HG02885 (cell line): ENCODE results near the gene HNRNPM.
"Not testable (repeated sequence)": the region's sequence is repeated elsewhere in the genome, so short reads cannot be mapped to it uniquely, and the experiment has no call there.

Experiments used
- ATAC-seq: cut with Tn5 transposase; IDR thresholded peaks from one replicate; pipeline ENCODE4 v1.9.1; 2021; ENCODE audit warnings: mild to moderate bottlenecking; ENCODE audit not compliant: unreplicated experiment, poor library complexity

HNRNPM gene

GRCh38 chr19:8421484-8422461 lies 23.0 kb upstream of the HNRNPM start:
- ATAC-seq: no peak

- no peak for ATAC-seq
These were observed 21.0 kb upstream of the HNRNPM start for GRCh38 chr19:8423817-8424223.

- not testable (repeated sequence) for ATAC-seq
These were observed 19.4 kb upstream of the HNRNPM start for GRCh38 chr19:8425331-8425730.

DNA sequence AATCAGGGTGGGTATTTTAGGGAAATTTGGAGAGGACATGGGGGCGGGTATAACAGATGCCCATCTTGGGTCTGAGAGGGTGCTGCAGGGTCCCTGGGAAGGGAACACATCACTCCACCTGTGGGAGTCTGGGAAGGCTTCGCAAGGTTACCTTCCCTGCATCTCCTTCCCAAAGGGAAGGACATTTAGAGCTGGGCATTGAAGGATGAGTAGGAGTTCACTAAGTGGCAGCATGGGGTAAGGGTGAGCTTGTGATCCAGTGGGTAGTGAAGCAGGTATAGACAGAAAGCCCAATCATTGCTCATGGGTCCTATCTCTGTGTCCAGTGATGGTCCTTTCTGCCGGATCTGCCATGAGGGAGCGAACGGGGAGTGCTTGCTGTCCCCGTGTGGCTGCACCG lies 18.5 kb upstream of the HNRNPM start:
- no peak for ATAC-seq

DNA sequence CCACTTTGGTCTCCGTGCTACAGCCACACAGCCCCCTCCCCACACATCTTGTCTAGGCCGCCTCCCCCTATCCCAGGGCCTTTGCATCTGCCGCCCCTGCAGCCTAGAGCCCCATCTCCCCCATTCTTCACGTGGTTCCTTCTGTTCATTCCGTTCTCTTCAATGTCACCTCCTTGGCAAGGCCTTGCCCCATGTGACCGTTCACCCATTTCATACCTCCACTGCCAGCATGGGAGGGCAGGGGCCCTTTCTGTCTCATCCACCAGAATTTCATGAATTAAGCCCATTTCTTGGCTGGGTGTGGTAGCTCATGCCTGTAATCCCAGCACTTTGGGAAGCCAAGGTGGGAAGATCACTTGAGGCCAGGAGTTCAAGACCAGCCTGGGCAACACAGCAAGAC lies 15.7 kb upstream of the HNRNPM start:
- ATAC-seq: no peak

- no peak for ATAC-seq
These were observed 14.9 kb upstream of the HNRNPM start for GRCh38 chr19:8429826-8430225.

DNA sequence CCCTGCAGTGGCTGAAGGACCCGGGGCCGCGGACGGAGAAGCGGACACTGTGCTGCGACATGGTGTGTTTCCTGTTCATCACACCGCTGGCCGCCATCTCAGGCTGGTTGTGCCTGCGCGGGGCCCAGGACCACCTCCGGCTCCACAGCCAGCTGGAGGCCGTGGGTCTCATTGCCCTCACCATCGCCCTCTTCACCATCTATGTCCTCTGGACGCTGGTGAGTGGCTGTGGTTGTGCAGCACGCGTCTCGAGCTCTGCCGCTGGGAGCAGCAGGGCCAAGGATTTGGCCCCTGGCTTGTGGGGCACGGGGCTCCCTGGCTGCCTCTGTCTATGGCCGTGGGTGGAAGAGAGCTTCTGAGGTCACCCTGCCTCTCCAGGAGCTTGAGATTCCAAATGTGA lies 14.1 kb upstream of the HNRNPM start:
- ATAC-seq: no peak

DNA sequence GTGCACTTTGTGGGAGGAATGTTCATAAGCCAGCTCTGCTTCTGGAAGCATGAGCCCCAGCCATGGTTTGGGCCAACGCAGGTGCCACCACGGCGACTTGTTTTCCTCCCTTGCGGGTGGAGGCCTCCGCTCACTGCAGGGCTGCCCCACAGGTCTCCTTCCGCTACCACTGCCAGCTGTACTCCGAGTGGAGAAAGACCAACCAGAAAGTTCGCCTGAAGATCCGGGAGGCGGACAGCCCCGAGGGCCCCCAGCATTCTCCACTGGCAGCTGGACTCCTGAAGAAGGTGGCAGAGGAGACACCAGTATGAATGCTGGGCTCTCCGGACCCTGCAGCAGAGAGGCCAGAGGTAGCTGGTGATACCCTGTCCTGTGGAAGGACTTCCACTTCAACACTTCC lies 6.5 kb upstream of the HNRNPM start:
- ATAC-seq: no peak

DNA sequence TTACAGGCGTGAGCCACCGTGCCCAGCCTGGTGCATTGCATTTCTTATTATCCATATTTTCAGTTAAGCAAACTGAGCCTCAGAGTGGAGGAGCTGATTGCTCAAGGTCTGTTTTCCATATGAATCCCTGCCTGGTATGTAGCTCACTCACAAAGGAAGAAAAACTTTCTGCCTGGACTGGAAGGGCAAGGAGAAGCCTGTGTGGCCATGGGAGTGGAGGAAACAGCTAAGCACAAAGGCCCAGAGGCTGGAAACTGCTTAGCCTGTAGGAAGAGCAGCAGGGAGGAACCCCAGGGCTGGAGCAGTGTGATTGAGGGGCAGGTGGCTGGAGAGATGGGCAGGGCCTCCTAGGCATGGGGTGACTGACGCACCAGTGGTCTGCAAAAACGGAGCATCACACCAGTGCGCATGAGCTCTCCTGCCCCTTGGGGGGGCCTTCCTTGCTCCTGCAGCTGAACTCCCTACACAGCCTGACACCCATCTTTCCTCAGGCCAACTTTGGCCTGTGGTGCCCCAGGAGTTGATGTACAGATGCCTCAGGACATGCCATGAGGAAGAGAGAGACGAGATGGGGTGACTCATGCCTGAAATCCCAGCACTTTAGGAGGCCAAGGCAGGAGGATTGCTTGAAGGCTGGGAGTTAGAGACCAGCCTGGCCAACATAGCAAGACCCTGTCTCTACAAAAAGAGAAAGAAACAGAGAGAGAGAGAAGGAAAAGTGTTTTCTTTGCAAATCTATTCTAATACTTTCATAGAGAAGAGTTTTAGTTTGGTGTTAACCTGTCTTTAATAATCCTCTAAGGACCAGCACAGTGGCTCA lies 2.8 kb upstream of the HNRNPM start:
- no peak for ATAC-seq

DNA sequence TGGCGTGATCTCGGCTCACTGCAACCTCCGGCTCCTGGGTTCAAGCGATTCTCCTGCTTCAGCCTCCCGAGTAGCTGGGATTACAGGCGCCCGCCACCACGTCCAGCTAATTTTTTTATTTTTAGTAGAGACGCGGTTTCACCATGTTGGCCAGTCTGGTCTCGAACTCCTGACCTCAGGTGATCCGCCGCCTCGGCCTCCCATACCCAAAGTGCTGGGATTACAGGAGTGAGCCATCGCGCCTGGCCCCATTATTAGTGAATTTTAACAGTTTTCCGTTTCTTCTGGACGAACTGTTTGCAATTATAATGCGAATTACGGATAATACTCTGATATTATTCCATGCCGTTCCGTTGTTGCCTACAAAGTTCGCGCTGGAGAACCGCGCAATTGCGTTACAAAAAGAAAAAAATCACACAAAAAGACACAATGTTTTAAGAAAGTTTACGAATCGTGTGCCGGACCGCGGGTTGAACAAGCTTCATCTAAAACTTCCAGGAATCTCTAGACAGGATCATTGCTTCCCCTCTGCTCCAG lies 567 bp upstream of the HNRNPM start:
- not testable (repeated sequence) for ATAC-seq

- peak; percentile 23 for ATAC-seq
These were observed 770 bp downstream of the HNRNPM start for GRCh38 chr19:8445488-8446001.

DNA sequence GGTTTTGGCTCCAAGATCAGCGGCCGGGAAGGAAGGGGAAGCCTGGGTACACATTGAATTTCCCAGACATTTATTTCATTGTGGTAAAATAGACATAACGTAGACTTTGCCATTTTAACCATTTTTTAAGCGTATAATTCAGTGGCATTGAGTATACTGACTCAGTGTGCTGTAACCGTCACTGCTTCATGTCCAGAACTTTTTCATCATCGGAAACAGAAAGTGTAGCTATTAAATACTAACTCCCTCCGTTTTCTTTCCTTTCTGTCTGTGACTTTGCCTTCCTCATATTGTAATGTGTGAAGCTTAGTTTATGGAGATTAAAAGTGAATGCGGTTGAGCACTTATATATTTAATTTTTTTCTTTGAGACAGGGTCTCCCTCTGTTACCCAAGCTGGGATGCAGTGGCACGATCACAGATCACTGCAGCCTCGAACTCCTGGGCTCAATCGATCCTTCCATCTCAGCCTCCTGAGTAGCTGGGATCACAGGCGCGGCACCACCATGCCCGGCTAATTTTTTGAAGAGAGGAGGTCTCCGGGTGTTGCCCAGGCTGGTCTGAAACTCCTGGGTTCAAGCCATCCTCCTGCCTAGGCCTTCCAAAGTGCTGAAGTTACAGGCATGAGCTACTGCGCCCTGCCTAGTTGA lies 1.4 kb downstream of the HNRNPM start:
- ATAC-seq: no peak

- ATAC-seq: no peak
These were observed 5.1 kb downstream of the HNRNPM start for GRCh38 chr19:8449830-8450229.

DNA sequence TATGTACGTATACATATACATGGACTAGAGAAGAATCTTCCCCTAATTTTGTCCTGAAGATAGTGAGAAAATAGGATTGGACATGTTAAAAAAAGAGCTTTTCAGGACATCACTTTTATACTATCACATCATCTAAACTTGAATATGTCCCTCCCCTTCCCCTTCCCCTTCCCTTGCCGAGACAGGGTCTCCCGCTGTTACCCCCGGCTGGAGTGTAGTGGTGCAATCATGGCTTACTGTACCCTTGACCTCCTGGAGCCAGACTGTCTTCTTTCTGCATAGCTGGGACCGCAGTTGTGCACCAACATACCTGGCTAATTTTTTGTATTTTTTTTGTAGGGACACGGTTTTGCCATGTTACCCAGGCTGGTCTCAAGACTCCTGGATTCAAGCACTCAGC lies 6.6 kb downstream of the HNRNPM start:
- no peak for ATAC-seq

GRCh38 chr19:8451885-8452284 lies 7.1 kb downstream of the HNRNPM start:
- ATAC-seq: no peak

GRCh38 chr19:8452446-8453123 lies 7.8 kb downstream of the HNRNPM start:
- no peak for ATAC-seq

DNA sequence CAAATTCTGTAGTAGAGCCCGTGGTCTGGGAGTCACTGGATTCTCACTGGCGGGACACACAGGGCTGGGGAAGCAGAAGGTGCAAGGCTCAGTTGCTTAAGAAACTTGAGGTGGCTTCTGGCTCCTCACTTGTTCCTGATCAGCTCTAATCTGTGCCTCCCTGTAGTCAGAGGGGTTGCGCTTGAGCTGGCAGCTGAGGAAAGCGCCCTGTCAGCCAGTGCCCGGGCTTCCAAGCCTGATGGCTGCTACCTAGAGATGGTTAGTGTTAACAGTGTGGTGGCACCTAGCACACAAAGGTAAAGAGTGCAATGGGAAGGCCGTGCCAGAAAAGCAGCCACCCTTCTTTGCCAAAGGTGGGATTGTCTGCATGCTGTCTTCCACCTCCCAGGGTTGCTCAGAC lies 8.8 kb downstream of the HNRNPM start:
- no peak for ATAC-seq

DNA sequence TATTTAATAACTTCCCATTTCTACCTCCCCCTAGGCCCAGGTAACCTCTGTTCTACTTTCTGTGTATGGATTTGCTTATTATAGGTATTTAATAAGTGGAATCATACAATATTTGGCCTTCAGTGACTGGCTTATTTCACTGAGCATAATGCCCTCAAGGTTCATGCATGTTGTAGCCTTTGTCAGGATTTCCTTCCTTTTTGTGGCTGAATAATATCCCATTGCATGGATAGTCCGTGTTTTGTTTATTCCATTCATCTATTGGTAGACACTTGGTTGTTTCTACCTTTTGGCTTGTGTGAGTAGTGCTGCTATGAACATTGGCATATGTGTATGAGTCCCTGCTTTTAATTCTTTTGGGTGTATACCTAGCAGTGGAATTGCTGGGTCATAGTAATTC lies 9.4 kb downstream of the HNRNPM start:
- ATAC-seq: no peak

DNA sequence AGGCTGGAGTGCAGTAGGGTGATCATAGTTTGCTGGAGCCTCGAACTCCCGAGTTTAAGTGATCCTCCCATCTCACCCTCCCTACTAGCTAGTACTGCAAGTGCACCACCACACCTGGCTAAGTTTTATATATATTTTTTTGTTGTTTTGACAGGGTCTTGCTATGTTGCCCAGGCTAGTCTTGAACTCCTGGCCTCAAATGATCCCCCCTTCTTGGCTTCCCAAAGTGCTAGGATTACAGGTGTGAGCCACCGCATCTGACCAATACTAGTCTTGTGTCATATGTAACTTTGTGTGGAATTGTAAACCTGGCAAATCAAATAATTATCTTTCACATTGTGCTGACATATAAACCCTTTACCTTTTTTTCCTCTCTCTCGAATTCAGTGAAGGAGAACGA lies 10.2 kb downstream of the HNRNPM start:
- no peak for ATAC-seq

GRCh38 chr19:8456064-8456463 lies 11.3 kb downstream of the HNRNPM start:
- ATAC-seq: no peak
